ENCODE measurements around the gene DDX4. TPM values are rescaled to one million over a fixed set of nuclear protein-coding genes. Genes with fewer than 3 reads are reported as not detected.

The DDX4 gene
- total and polyA plus RNA-seq, 9 of the 15 experiments (the other 6 are each of a cell fraction or from before 2014, with no cell fraction given) = not detected

- Histone ChIP-seq H3K9me1 (ENCODE audit: control insufficient read depth, insufficient read depth, low read length) (no peaks in the 10 kb centered on the region), H3K9ac (ENCODE audit: insufficient read depth in 1 of 2, low read depth in 2 of 2, low read length in 2 of 2) (no peak overlapping the region), H3K27ac (ENCODE audit: extremely low read depth, low read depth, low read length) (no peak overlapping the region), H3K27me3 (ENCODE audit: control insufficient read depth in 2 of 2, insufficient read depth in 2 of 2, low read length in 2 of 2) (no peaks in the 10 kb centered on the region), H3K4me3 (no peak overlapping the region), H3K9me3 (replicated peaks; ENCODE audit: control insufficient read depth, insufficient read depth, low read depth, low read length) (no peaks in the 10 kb centered on the region), H3K79me2 (ENCODE audit: control insufficient read depth, insufficient read depth, low read length) (no peaks in the 10 kb centered on the region), H3K4me1 (replicated peaks in 1 of 2; ENCODE audit: control insufficient read depth in 2 of 2, insufficient read depth in 2 of 2, low read length in 2 of 2) (no peaks in the 10 kb centered on the region), H4K20me1 (replicated peaks; ENCODE audit: control insufficient read depth, insufficient read depth, low read length) (0 out of 2 replicates have a peak, but pooled peaks cover 4% of the 10 kb centered on the region), H3K4me2 (ENCODE audit: insufficient read depth, low read length) (no peak overlapping the region), H2AFZ (ENCODE audit: low read depth, low read length) (no peak overlapping the region), H3K36me3 (ENCODE audit: control insufficient read depth, insufficient read depth, low read length) (peaks cover 4% of the 10 kb centered on the region; the same call in 1 of the 3 replicates)
- DNase-seq (ENCODE audit: extremely low read depth in 1 of 4, low spot score in 3 of 4) (no peak), FAIRE-seq (peak; percentile 37), ATAC-seq (peak; percentile 51; the same call in 2 of the 3 replicates)
- BruUV-seq (replicated peaks) = no TSS peak
- CTCF ChIA-PET (ENCODE audit: low intra/inter-chr PET ratio) = interaction anchor here (1.5 to 1.7 kb wide), 2 partner anchors 370 to 522 kb away, joined by 6 to 10 read pairs; no protein-coding TSS in a partner anchor
- WGBS (ENCODE audit: insufficient coverage, low coverage, missing lambda C conversion rate) = 17% methylated on average over 1 of the region's 3 CpGs
- in situ Hi-C loops (cut with MboI) = loop anchor here (10.0 kb wide), 1 partner anchor 519 kb away; the partner anchor contains the start of gene CDC20B
- intact Hi-C loops (cut with micrococcal nuclease) = loop anchor here (5.0 kb wide), 3 partner anchors 287 to 372 kb away; no protein-coding TSS in a partner anchor
- POLR2A ChIA-PET = no interaction called here
- TF ChIP-seq MEIS2 (IDR thresholded peaks at IDR 0.05; ENCODE audit: partially characterized antibody) = peak; percentile 40
- TF ChIP-seq ZBTB17 (CRISPR knock-in tag; IDR thresholded peaks at IDR 0.05) = no peak
- TF ChIP-seq CTCF (IDR thresholded peaks at IDR 0.05 in 2 of 3, conservative IDR thresholded peaks at IDR 0.05 in 1 of 3; ENCODE audit: insufficient read depth in 2 of 3, low read depth in 1 of 3, low read length in 3 of 3) = peak; percentile 20 to 52 (median 38); a peak in 4 of 6 replicates
- TF ChIP-seq MTF1 (CRISPR knock-in tag; IDR thresholded peaks at IDR 0.05; ENCODE audit: borderline replicate concordance) = no peak
- TF ChIP-seq ZNF274 (IDR thresholded peaks at IDR 0.05; ENCODE audit: borderline replicate concordance, low read depth, low read length) = no peak
- TF ChIP-seq REST (IDR thresholded peaks at IDR 0.05; ENCODE audit: borderline replicate concordance) = peak; percentile 24; the same call in 1 of the 2 replicates
- TF ChIP-seq REST (CRISPR knock-in tag; IDR thresholded peaks at IDR 0.05; ENCODE audit: low read depth) = no peak
- TF ChIP-seq RAD21 (CRISPR knock-in tag; conservative IDR thresholded peaks at IDR 0.05 in 1 of 2, IDR thresholded peaks at IDR 0.05 in 1 of 2) = peak; percentile 50 to 55
- TF ChIP-seq PCBP1 (IDR thresholded peaks at IDR 0.05; ENCODE audit: low read depth, low read length, poor library complexity, severe bottlenecking) = peak; percentile 66
Observed at GRCh38 chr5:55694152-55694830, 43.6 kb upstream of the DDX4 start.
